Calu3 (cell line): Measurements from ENCODE around the gene BTBD8. TPM values are rescaled to one million over a fixed set of nuclear protein-coding genes. Genes with fewer than 3 reads are reported as not detected.

Experiments used
- BruUV-seq: library from RNA; stranded (reverse); fragments of 400-500 nt; replicated peaks from 2 replicates; lab custom pipeline; 2021; lab: Mats Ljungman, UMichigan
- CTCF ChIA-PET: fragments of 300-600 bp; sonication (Branson Sonifier 250); formaldehyde crosslinking; loops from one replicate; lab custom pipeline; 2022; ENCODE audit warnings: antibody characterized with exemption; lab: Charles Lee
- DNase-seq: peaks from one replicate; pipeline ENCODE4 v3.0.0; 2022
- H3K27ac Mint-ChIP-seq: one replicate; pipeline ENCODE4 v1.8.0; 2022; ENCODE audit warnings: mixed read lengths; ENCODE audit not compliant: unreplicated experiment
- H3K27me3 Mint-ChIP-seq: one replicate; pipeline ENCODE4 v1.8.0; 2022; ENCODE audit warnings: mixed read lengths; ENCODE audit not compliant: unreplicated experiment
- H3K36me3 Mint-ChIP-seq: one replicate; pipeline ENCODE4 v1.8.0; 2022; ENCODE audit warnings: mild to moderate bottlenecking, moderate library complexity, mixed read lengths; ENCODE audit not compliant: insufficient read depth, unreplicated experiment
- H3K4me1 Mint-ChIP-seq: one replicate; pipeline ENCODE4 v1.8.0; 2022; ENCODE audit warnings: mild to moderate bottlenecking, low read depth, mixed read lengths; ENCODE audit not compliant: unreplicated experiment
- H3K4me3 Mint-ChIP-seq: one replicate; pipeline ENCODE4 v1.8.0; 2022; ENCODE audit warnings: mild to moderate bottlenecking, low read depth, moderate library complexity, mixed read lengths; ENCODE audit not compliant: unreplicated experiment
- H3K9me3 Mint-ChIP-seq: one replicate; pipeline ENCODE4 v1.8.0; 2022; ENCODE audit warnings: low read depth, mixed read lengths; ENCODE audit not compliant: unreplicated experiment
- CTCF ChIP-seq: fragments of 200-600 bp; IDR thresholded peaks from one replicate; pipeline ENCODE4 v1.8.0; 2022; ENCODE audit warnings: antibody characterized with exemption; ENCODE audit not compliant: unreplicated experiment
- intact Hi-C: fragments of 100-400 bp; cut with micrococcal nuclease; formaldehyde crosslinking; loops from one replicate; pipeline ENCODE4 v1.10.0; 2022; ENCODE audit not compliant: unreplicated experiment
- total RNA-seq: library from RNA; stranded (reverse); gene quantifications from 2 replicates; pipeline ENCODE4 v1.2.3, GENCODE V29; 2022

Gene BTBD8
- total RNA-seq, 1 experiment from 2014 or later, result 4.0 TPM

GRCh38 chr1:92094090-92094489 lies 13.9 kb downstream of the BTBD8 start:
- no peak for DNase-seq
- no peak overlapping the region for H3K27ac Mint-ChIP-seq
- no peak overlapping the region for H3K4me3 Mint-ChIP-seq
- intact Hi-C loops, result no loop called here
- no peaks in the 10 kb centered on the region for H3K27me3 Mint-ChIP-seq
- H3K36me3 Mint-ChIP-seq, result no peaks in the 10 kb centered on the region
- H3K9me3 Mint-ChIP-seq, result no peaks in the 10 kb centered on the region
- TF ChIP-seq CTCF, result no peak
- CTCF ChIA-PET, result interaction anchor here (0.5 kb wide), 1 partner anchor 1298 kb away, joined by 3 read pairs; no protein-coding TSS in a partner anchor
- BruUV-seq, result no TSS peak
- H3K4me1 Mint-ChIP-seq, result no peaks in the 10 kb centered on the region

GRCh38 chr1:92094595-92094994 lies 14.4 kb downstream of the BTBD8 start:
- no peak for DNase-seq
- no peaks in the 10 kb centered on the region for H3K9me3 Mint-ChIP-seq
- H3K36me3 Mint-ChIP-seq, result no peaks in the 10 kb centered on the region
- no peak overlapping the region for H3K4me3 Mint-ChIP-seq
- no TSS peak for BruUV-seq
- intact Hi-C loops, result no loop called here
- CTCF ChIA-PET, result no interaction called here
- TF ChIP-seq CTCF, result no peak
- no peaks in the 10 kb centered on the region for H3K4me1 Mint-ChIP-seq
- no peak overlapping the region for H3K27ac Mint-ChIP-seq
- H3K27me3 Mint-ChIP-seq, result no peaks in the 10 kb centered on the region

- Mint-ChIP-seq H3K36me3 (no peaks in the 10 kb centered on the region), H3K27ac (no peak overlapping the region), H3K9me3 (no peaks in the 10 kb centered on the region), H3K27me3 (no peaks in the 10 kb centered on the region), H3K4me3 (no peak overlapping the region), H3K4me1 (no peaks in the 10 kb centered on the region)
- no peak for TF ChIP-seq CTCF
- no peak for DNase-seq
- no TSS peak for BruUV-seq
- intact Hi-C loops, result no loop called here
- CTCF ChIA-PET, result no interaction called here
Observed at GRCh38 chr1:92095874-92096273, 15.7 kb downstream of the BTBD8 start.

- H3K36me3 Mint-ChIP-seq, result no peaks in the 10 kb centered on the region
- no peak overlapping the region for H3K27ac Mint-ChIP-seq
- H3K4me1 Mint-ChIP-seq, result no peaks in the 10 kb centered on the region
- H3K9me3 Mint-ChIP-seq, result no peaks in the 10 kb centered on the region
- intact Hi-C loops, result no loop called here
- no TSS peak for BruUV-seq
- no peaks in the 10 kb centered on the region for H3K27me3 Mint-ChIP-seq
- DNase-seq, result no peak
- H3K4me3 Mint-ChIP-seq, result no peak overlapping the region
- CTCF ChIA-PET, result no interaction called here
- no peak for TF ChIP-seq CTCF
Observed at GRCh38 chr1:92096317-92096716, 16.2 kb downstream of the BTBD8 start.
